ENCODE results near the gene PRH1. TPM values are rescaled to one million over a fixed set of nuclear protein-coding genes. Genes with fewer than 3 reads are reported as not detected.

PRH1 gene
- total and polyA plus RNA-seq, 2 of the 13 experiments (the other 11 are each of a cell fraction or from before 2014, with no cell fraction given), result 5.3 to 18.8 TPM

GRCh38 chr12:10891937-10892336 lies 7.9 kb upstream of the PRH1 start (continued):
- TF ChIP-seq GMEB1 (CRISPR knock-in tag; IDR thresholded peaks at IDR 0.05; ENCODE audit: borderline replicate concordance), result peak; percentile 47; the same call in 1 of the 2 replicates
- no peak for TF ChIP-seq SRSF4 (IDR thresholded peaks at IDR 0.05; ENCODE audit: low read depth, low read length, poor library complexity, severe bottlenecking)
- peak; percentile 69; the same call in 1 of the 2 replicates for TF ChIP-seq ZBTB20 (CRISPR knock-in tag; IDR thresholded peaks at IDR 0.05; ENCODE audit: borderline replicate concordance, low read depth)
- TF ChIP-seq PHF21A (CRISPR knock-in tag; IDR thresholded peaks at IDR 0.05), result peak; percentile 90
- TF ChIP-seq ZNF10 (CRISPR knock-in tag; IDR thresholded peaks at IDR 0.05; ENCODE audit: borderline replicate concordance, low read depth), result no peak
- TF ChIP-seq PRPF4 (IDR thresholded peaks at IDR 0.05; ENCODE audit: low read depth, low read length, poor library complexity, severe bottlenecking), result no peak
- TF ChIP-seq AGO1 (IDR thresholded peaks at IDR 0.05; ENCODE audit: low read depth, low read length, poor library complexity, severe bottlenecking), result no peak
- peak; percentile 92 for TF ChIP-seq NCOA1 (CRISPR knock-in tag; IDR thresholded peaks at IDR 0.05)
- TF ChIP-seq CSRNP1 (CRISPR knock-in tag; IDR thresholded peaks at IDR 0.05), result no peak; the same call in 1 of the 2 replicates
- peak; percentile 70; the same call in 1 of the 2 replicates for TF ChIP-seq KLF6 (CRISPR knock-in tag; IDR thresholded peaks at IDR 0.05)
- TF ChIP-seq MIER2 (CRISPR knock-in tag; IDR thresholded peaks at IDR 0.05), result peak; percentile 88
- 0 out of 2 replicates have a peak, but pooled peaks have one; percentile 39 for TF ChIP-seq NFYC (CRISPR knock-in tag; IDR thresholded peaks at IDR 0.05)
- TF ChIP-seq ELF1 (CRISPR knock-in tag; IDR thresholded peaks at IDR 0.05), result 0 out of 2 replicates have a peak, but pooled peaks have one; percentile 44
- TF ChIP-seq NFAT5 (CRISPR knock-in tag; IDR thresholded peaks at IDR 0.05), result no peak
- peak; percentile 99 for TF ChIP-seq GATAD2A (CRISPR knock-in tag; IDR thresholded peaks at IDR 0.05)
- TF ChIP-seq RBFOX2 (IDR thresholded peaks at IDR 0.05; ENCODE audit: low read depth, low read length), result no peak
- no peak for TF ChIP-seq RBM22 (optimal IDR thresholded peaks at IDR 0.05; ENCODE audit: low read length)
- peak; percentile 62; the same call in 1 of the 2 replicates for TF ChIP-seq ZHX1 (CRISPR knock-in tag; IDR thresholded peaks at IDR 0.05; ENCODE audit: low read depth)
- TF ChIP-seq CBFB (CRISPR knock-in tag; IDR thresholded peaks at IDR 0.05), result peak; percentile 63; the same call in 1 of the 2 replicates
